Measurements from ENCODE around the gene RAVER2.

The RAVER2 gene

DNA sequence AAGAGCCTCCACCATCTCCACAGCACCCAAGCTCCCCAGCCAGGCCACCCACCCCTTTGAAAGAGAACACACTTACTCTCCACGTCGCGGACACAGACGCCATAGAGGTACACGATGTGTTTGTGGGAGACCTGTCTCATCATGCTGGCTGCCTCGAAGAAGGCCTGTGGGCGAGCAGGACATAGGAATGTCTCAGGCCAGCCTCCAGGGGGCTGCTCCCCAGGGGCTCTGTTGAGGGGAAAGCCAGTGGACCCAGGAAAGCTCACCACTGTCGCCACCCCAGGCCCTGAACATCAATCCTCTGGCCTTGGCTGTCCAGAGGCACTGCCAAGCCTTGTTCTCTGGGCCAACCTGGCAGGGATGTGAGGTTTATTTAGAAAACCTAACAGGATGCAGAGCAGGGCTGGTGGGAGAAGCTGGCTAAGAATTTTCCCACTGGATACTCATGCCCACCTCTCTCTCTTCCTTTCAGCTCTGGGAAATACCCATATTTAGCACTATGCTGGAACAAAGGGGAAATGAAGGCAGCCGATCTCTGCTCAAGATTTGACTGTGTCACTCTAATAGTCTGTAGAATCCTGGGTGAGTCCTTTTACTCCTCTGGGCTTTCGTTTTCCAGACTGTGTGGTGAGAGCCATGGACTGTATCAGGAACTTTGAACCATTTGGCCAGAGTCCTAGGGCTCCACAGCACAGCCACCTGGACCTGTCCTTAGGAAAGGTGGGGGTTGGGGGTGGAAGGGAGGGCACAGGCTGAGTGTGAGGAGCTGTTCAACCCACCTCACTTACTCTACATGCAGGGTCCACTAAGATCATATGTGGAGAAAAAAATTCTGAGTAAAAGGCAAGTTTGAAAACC, 101.9 kb downstream of the RAVER2 start:
- no peak for DNase-seq (ENCODE audit: low read depth in 2 of 2)

DNA sequence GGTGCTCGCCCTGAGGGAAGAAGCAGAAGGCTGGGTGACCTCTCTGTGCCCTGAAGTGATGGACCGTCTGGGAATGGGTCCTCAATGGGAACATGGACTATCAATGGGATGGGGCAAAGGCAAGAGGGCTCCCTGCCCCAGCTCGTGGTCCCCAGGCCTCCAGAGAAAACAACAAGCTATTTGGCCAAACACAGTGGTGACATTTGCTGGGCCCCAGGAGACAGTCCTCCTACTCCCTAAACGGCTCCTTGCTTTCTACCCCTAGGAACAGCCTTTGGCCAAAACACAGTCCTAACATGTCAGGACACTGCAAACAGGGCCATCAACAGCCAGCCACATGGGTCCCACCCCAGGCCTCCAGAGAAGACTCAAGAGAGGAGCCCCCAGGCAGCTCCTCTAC, 102.8 kb downstream of the RAVER2 start:
- no peak for DNase-seq (ENCODE audit: low read depth in 2 of 2)

DNA sequence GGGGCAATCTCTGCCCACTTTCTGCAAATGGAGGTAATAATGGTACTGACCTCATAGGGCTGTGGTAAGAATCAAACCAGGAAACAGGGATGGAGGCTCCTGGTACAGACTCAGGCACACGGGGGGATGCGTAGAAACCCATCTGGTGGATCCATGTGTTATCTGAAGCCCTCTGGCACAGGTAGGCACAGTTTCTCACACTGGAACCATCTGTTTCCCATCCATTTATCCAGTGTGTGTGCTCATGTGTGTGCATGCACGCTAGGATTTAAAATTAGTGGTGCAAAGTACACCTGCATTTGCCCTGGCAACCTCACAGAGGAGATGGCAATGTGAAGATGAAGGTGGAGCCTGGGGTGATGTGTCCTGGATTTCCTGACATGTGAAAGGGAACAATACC, 103.3 kb downstream of the RAVER2 start:
- DNase-seq (ENCODE audit: low read depth in 2 of 2), result no peak

DNA sequence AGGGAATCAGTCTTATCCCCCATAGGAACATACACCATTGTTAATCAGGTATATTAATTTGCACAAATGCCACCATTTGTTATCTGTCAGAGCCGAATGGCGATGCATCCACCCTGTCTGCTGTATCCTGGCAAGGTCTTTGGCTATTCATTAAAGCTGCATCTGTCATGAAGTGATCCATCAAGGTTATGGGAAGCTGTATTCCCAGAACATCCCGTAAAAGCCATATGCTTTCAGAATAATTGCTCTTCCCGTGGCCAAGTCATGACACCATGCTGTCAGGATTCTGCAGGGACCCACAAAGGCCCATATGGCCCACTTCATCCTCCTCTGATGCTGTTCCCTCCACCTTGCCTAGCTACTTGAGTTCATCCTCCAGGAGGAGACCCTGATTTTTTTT, 103.9 kb downstream of the RAVER2 start:
- DNase-seq (ENCODE audit: low read depth in 2 of 2), result no peak

DNA sequence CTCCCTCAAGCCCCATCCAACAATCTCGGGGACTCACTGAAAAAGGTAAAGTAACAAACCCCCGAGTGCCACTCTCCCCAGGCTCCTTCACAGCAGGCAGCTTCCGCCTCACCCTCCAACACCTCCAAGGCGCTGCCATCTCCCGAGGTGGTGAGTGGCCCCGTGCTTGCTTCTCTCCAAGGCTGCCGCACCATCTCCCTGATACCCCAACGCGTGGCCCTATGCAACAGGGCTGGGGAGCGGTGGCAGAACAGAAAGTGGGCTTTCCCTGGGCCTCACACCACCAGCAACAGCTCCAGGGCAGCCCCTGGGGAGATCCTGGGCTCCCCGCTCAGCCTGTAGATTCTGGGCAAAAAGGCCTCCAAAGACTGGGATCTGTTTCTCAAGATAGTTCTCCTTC, 105.1 kb downstream of the RAVER2 start:
- DNase-seq (ENCODE audit: low read depth in 2 of 2), result no peak

DNA sequence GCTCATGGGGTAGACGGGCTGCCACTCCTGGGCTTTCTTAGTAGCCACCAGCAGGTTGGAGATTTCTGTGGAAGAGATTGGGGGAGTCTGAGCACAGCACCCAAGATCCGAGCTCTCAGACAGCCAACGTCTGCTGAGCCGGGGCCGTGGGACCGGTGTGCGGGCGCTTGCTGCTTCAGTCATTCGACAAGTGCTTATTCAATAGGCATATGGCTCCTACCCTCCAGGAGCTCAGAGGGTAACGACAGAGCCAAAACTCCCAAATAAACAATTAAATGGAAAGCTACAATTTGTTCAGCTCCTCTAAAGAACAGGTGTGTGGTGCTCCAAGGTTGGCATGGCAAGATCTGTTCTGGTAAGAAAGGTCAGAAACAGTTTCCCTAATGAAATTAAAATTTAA, 106.0 kb downstream of the RAVER2 start:
- no peak for DNase-seq (ENCODE audit: low read depth in 2 of 2)

DNA sequence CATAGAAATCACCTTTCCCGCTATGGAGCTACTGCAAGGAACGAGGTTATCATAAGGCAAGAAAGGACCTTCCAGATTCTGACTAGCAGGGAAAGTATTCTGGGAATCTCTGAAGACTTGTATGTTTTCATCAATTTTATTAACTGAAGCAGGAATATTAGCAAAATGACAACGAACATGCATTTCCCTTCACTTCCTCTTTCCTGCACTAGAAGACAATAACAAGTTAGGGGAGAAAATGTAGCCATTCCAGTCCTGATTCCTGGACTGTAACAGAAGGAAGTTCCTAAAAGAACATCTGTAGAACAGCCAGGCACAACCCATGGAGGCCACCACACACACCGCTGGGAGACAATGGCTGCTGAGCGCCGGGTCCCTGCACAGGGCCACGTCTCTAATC, 106.8 kb downstream of the RAVER2 start:
- no peak for DNase-seq (ENCODE audit: low read depth in 2 of 2)

DNA sequence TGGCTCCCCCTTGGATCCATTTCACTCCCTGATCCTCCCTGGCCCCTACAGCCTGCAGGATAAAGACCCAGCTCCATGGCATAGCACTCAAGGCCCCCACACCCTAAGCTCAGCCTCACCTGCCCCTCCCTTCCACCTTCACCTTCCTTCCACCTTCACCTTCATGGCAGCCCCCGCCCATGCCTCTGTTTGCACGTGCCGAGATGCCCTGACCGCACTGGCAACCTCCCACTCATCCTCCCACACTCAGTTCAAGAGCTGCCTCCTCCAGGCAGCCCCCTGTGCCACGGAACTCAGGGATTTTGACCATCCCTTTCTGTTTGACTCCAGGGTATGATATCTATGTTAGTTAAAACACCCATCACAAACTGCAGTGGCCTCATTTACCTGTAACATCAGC, 109.8 kb downstream of the RAVER2 start:
- DNase-seq (ENCODE audit: low read depth in 2 of 2), result no peak

DNA sequence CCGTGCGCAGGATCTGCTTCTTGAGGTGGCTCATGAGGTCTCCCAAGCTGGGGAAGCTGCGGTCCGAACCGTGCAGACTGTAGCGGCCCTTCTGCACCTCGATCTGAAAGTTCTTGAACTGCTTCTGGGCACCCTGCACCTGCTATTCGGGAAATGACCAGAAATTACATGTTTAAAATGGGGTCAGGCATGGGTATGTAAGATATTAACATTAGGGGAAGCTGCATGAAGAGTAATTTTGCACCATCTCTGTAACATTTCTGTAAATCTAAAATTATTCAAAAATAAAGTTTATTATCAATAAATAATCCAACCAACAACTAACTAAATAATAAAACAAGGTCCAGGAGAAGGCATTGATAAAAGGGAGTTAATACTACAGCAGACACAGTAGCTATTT, 110.7 kb downstream of the RAVER2 start:
- DNase-seq (ENCODE audit: low read depth in 2 of 2), result no peak

DNA sequence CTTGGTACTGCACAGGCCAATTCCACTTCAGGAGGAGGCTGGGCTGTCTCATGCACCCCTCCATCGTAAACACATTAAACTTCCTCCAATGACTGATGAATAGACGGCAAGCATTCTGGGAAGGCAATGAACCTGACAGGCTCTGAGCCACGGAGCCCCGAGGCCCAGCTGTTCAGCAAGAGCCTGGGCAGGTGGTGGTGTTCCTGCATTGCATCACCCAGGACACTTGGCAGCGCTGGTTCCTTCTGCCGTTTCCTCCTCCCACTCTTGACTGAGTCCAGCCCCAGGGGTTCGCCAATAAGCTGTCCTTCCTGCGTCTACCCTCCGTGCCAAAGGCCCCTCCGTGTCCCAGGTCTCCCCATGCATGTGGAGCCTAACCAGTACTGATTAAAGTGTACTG, 111.7 kb downstream of the RAVER2 start:
- no peak for DNase-seq (ENCODE audit: low read depth in 2 of 2)

DNA sequence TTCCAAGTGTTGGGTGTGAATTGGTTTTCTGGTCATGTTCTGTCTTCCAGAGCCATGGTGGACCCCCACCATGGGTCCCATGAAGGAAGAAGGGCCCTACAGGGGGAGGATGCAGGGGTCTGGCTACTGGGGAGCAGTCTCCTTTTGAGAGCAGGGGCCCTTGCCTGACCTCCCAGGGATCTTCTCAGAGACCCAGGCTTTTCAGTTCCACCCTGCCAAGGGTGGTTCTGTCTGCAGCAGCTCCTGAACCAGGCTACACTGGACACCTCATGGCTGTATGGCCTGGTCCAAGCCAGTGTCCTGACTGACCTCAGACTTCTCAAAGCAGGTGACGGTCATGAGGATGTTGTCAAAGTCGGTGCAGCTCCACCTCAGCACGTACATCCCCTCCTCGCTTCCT, 112.5 kb downstream of the RAVER2 start:
- DNase-seq (ENCODE audit: low read depth in 2 of 2), result no peak

DNA sequence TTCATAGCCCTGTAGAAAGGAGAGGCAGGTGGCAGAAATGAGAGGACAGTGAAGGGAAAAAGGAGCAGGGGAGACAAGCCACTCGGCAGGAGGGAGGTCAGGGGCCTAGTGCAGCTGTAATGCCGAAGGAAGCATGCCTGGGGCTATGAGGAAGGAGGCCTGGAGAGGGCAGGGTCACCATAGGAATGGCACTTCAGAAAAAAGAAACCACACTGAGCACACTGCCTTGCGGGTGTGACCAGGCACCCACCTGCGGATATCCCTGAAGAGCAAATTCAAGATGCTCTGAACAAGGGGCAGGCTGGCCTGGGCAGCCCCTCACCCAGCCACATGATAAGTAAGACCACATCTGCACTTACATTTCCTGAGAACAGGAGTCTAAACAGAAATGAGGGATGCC, 116.7 kb downstream of the RAVER2 start:
- DNase-seq (ENCODE audit: low read depth in 2 of 2), result no peak

DNA sequence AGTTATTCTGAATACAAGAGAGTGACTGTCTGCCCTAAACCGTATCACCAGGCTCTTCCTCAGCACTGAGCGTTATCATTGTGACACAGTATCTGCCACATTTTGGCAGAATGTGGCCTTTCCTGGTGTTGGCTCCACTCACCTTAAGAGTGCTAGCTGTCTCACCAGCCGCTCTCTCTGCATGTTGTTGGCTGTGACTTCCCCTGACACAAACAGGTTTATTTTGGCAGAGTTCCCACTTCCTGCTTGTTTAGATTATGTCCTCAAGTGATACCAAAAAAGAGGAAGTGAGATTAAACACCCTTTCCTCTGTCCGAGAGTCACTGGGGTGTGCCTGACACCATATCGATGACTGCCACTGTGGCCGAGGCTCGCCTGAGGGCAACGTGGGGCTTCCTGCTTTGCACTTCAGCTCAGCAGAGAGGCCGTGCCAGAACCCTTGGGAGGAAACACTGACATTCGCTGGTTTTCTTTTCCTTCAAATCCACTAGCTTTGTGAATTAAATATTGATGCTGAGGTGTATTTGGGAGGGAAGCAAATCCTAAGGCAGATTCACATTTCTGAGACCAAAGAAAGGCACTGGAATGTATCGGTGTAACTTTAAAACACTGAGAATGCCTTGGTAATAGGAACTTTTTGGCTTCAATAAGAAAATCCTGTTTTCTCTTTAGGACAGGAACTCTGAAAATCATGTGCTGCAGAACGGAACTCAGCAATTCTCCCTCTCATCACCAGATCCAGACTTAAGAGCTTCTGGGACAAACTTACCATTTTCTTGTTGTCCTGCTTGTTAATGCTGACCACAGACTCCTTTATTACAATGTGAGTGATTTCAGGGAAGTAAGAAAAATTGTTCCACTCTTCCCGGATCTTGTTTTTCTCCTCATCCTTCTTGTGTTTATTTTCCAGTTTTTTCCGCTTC, 119.4 kb downstream of the RAVER2 start:
- no peak for DNase-seq (ENCODE audit: low read depth in 2 of 2)

DNA sequence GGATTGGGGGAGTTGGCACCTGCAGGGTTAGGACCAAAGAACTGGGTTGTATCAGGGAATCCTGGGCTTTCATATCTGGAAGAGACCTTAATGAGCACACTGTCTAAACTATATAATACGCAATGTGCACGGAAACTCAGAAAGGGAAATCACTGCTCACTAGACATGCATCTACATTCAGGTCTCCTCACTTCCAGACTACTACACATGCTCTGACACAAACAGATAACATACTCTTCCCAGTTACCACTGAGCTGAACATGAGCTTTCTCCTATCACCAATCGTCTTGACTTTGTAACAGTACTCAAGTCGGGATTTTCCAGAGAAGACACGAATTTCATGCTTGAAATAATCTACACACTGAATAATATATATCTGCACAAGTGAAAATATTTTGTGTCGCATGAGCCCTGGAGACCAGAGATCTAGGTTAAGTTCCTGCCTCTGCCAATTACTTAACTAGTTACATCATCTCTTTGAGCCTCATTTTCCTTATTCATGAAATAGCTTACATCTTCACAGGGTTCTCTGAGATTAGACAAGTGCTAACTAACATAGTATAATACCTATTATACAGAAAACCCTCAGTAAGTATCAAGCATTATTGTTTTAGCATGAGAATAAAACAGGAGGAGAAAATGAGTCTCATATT, 120.4 kb downstream of the RAVER2 start:
- DNase-seq (ENCODE audit: low read depth in 2 of 2), result no peak

DNA sequence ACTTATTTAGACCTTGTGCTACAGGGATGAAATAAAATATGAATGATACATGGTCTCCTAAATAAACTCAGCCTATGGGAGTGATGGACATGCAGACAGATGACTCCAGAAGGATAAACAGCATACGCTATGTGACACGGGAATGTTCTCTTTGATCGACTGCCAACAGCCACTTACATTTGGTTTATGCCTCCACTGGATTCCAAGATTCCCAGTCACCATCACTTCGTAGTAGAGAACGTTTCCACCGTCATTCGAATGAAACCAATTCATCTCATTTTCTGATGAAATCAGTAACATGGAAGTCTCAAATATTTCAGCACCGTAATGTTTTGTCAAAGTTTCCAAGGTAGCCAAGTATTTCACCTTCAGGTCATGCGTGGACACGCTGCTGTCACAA, 121.8 kb downstream of the RAVER2 start:
- DNase-seq (ENCODE audit: low read depth in 2 of 2), result no peak

DNA sequence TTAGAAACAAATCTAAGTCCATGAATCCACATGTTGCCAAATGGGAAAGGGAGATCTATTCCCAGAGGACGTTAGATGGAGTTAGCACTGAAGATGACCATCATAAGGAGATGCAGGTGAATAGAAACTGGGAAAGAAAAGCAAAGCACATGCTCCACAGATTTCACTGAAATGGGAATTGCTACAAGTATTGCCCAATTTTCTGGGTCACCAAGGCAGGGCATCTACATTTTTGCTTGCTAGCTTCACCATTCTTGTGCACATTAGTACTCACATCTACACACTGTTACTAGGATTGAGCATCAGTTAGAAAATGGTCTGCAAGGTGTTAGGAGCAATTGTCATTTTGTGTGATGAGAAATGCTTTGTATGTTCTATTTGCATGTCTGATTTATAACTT, 122.4 kb downstream of the RAVER2 start:
- no peak for DNase-seq (ENCODE audit: low read depth in 2 of 2)

DNA sequence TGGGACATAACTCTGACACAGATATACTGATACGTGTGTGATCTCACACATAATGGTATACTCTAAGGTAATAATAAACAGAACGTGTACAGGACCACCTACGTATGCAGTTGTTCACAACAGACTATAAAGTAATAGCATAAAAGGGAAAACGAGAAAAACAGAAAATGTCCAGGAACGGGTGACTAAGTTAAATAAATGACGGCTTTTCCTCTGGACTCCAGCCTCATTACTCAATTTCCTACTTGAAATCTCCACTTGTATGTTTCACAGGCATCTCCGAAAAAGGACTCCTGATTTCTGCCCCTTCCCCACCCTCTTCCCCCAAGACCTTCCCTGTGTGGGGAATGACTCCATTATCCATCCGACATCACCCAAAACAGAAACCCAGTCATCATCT, 126.4 kb downstream of the RAVER2 start:
- DNase-seq (ENCODE audit: low read depth in 2 of 2), result no peak

DNA sequence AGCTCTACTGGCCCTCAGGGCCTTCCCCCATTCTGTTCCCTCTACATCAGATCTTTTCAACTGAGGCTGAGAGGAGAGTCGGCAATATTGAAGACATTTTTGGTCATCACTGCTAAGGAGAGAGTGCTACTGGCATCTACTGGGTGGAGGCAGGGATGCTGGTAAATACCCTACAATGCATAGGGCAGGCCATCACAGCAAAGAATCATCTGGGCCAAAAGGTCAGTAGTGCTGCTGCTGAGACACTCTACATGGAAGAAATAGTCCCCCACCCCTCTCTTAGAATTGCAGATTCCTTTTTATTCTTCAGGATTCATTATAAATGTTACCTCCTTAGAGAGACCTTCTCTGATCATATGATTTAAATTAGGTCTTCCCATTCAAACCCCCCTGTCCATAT, 127.2 kb downstream of the RAVER2 start:
- no peak for DNase-seq (ENCODE audit: low read depth in 2 of 2)

DNA sequence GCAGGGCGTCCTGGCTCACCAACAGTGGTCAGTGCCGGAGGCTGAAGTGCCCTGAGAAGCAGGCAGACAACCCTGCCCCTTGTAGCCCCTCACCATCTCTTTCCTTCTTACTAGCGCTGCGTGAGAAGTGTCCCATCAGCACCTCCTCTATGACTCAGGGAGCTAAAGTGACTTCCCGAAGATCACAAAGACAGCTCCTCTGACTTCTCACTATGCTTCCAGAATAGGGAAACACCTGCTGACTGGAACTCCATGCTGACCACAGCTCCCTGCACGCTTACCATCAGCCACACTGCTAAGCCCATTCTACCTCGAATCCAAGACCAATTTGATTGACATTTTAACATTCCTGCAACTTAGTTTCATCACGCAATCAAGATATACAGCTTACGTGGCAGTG, 128.7 kb downstream of the RAVER2 start:
- DNase-seq (ENCODE audit: low read depth in 2 of 2), result no peak

DNA sequence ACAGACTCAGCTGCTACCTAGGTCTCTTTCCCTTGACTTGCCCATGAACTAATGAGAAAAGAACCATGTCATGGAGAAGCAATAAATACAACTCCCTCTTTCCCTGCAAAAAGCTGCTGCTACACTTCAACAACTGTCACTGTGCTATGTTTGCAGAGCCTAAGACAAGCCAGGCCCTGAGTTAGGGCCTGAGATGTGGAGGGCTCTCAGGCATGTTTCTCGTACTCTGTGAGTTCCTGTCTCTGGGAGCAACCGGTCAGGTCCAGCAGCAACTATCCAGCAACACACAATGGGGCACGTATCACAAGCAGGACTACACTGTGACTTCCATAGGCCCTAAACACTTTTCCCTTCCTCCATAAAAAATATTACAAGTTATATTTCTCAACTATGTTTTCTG, 129.8 kb downstream of the RAVER2 start:
- no peak for DNase-seq (ENCODE audit: low read depth in 2 of 2)

DNA sequence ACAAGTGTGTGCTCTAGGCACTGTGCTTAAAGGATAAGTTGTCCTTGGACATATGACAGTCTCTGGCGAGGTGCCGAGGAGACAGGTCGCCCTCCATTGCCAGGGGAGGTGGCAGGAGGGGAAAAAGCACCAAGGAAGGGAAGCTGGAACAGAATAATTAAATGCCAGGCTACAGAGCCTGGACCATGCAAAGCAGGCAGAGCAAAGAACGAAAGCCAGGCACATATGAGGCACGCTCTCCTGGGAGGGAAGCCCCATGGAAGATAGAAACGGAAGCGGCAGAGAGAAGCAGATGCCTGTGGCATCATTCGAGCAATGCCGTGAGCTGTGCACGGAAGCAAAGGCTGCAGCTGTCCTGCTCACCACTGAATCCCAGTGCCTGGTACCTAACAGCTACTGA, 130.2 kb downstream of the RAVER2 start:
- no peak for DNase-seq (ENCODE audit: low read depth in 2 of 2)

DNA sequence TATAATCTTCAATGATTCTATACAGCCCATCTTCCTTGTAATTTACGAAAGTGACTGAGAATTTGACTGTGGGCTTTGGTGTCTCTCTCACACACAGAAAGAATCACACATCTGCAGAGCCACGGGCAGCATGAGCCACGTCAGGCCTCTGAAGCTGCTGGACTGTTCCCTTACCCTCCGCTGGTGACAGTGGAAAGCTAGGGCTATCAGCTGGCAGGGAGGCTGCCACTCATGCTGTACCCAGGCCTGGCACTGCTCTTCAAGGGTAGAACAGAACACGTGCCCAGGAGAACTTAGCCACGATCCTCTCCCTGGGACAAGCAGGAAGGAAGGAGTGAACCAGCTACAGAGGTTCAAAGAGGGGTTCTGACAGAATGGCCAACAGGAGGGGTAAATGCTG, 130.7 kb downstream of the RAVER2 start:
- no peak for DNase-seq (ENCODE audit: low read depth in 2 of 2)

DNA sequence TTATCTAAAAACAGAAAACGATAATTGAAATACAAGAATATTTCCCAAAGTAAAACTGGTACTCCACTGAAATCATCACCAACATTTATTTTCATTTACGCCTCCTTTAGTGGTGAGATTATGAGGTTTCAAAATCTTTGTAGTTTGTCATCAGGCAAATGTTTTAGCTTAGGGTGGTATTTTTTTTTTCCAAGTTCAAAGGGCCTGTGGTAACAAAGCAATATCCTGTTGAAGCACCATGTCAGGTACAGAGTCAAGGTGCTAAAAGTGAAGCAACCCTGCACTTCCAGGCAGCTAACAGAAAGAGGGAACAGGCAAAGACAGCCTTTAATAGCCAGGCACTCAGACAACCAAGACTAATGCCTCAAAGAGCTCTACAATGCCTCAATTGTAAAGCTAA, 132.3 kb downstream of the RAVER2 start:
- DNase-seq (ENCODE audit: low read depth in 2 of 2), result no peak
